ENCODE data around the gene ZFYVE28. TPM values are rescaled to one million over a fixed set of nuclear protein-coding genes. Genes with fewer than 3 reads are reported as not detected.
A peak's percentile ranks its signal among the peaks of the same experiment; 100 is the strongest.

The ZFYVE28 gene
- total RNA-seq, 1 donor from 2014 or later: 0.86 TPM

DNA sequence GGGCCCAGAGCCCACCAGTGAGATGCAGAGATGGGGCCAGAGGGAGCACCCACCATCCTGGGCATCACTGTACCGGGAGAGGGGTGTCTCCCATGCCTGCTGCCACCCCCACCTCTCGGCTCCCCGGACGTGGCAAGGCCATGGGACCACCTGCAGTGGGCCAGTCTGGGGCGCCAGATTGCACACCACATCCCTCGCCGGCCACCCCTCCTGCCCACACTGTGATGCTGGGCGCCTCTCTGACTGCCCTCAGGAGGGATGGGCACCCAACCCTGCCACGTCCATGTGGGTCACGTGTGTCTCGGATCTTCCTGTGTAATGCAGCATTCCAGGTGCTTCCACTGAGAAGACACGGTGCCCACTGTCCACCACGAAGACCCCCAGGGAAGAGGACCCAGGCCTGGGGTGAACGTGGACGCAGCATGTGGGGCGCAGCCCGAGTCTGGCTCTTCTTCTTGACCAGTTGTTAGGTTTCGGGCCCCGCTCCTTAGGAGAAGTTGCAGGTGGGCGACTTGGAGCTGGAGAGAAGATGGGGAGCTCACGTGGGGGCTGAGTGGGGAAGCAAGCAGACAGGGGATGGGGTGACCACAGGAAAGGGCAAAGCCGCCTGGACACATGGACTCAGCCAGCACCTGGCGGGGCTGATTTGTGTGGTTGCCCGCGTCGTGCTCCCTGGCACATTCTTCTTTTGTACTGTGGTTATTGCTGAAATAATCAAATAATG is 47.7 kb downstream of the ZFYVE28 start:
- peak; percentile 26 for DNase-seq (ENCODE audit: low read depth)

DNA sequence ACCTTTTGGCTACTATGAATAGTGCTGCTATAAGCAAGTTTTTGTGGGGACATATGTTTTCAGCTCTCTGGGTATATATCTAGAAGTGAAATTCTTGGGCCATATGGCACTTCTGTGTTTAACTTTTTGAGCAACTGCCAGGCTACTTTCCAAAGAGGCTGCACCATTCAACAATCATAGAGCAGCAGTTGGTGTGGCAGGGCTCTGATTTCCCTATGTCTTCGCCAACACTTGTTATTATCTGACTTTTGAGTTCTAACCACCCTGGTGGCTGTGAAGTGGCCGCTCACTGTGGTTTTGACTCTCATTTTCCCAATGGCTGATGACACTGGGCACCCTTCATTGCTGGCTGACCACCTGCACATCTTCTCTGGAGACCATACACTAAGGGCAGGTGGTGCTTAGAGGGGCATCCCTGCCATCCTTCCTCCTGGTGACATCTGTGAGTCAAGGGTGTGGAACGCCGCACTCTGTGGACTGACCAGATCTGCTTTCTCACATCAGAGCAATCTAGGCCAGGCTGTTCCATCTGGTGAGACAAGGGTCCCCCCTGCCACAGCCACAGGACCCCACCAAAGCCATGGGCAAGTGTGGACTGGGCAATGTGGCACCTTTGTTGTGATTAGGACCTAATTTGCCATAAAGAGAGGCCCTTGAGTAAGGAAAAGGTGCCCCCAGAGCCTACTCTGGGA is 49.6 kb downstream of the ZFYVE28 start:
- DNase-seq (ENCODE audit: low read depth): no peak

DNA sequence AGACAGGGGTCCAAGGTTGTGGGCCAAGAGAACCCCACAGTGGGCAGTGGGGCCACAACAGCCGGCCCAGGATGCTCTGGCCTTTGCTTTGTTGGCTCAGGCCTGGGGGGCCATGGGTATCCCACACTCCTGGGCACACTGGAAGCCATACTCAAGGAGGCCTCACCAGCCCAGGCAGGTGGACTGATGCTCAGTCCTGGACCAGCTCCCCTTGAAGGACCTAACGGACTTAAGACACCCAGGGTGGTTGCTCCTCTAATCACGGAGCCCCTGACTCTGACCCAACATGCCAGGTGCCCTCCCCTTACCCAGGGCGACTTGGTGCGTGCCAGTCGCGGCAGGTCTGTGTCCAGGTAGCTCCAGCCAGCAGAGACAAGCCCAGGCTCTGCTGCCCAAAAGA is 50.8 kb downstream of the ZFYVE28 start:
- DNase-seq (ENCODE audit: low read depth): no peak

DNA sequence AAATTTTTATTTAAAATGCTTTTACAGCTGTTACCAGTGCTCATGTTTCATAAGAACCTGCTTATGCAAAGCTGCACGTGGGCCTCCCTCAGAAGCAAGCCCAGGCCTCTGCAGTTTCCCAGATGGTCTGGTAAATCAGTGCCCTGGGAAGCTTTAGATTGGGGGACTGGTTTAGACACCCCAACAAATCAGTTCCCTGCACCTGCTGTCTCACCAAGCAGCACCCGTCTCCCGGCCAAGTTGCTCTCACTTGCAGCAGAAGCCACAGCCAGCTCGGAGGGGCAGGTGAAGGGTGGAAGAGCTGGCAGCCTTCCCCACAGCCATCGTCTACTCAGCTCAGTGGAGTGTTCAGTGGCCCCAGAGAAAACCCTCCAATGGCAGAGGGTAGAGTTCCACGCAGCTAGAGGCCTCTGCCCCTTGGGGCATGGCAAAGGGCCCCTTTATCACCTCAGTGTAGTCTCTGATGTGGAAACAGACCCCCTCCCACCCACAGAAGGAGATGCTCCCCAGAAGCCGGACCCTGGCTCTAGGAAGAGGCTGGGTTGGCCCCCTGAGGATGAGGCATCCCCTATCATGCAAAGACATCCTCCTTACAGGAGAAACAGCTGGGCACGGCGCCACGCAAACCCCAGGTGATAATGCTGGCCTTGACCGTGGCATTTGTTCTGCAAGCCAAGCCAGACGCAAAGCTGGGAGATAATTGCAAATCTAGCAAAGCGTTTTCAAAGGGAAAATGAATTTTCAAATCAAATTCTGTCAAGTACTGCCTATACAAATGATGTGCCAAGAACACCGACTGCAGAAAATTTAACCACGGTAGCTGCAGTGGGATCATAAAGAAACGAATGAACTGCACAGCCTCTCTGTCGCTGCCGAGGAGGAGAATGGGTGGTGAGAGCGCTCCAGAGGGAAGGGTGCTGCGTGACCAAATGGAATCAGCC is 51.9 kb downstream of the ZFYVE28 start:
- peak; percentile 60 for DNase-seq (ENCODE audit: low read depth)

- DNase-seq (ENCODE audit: low read depth): no peak
These were observed 52.6 kb downstream of the ZFYVE28 start for GRCh38 chr4:2365913-2366210.

- DNase-seq (ENCODE audit: low read depth): no peak
These were observed 53.2 kb downstream of the ZFYVE28 start for GRCh38 chr4:2365054-2365912.

- no peak for DNase-seq (ENCODE audit: low read depth)
These were observed 53.8 kb downstream of the ZFYVE28 start for GRCh38 chr4:2364654-2365053.

GRCh38 chr4:2363951-2364653 is 54.3 kb downstream of the ZFYVE28 start:
- no peak for DNase-seq (ENCODE audit: low read depth)

DNA sequence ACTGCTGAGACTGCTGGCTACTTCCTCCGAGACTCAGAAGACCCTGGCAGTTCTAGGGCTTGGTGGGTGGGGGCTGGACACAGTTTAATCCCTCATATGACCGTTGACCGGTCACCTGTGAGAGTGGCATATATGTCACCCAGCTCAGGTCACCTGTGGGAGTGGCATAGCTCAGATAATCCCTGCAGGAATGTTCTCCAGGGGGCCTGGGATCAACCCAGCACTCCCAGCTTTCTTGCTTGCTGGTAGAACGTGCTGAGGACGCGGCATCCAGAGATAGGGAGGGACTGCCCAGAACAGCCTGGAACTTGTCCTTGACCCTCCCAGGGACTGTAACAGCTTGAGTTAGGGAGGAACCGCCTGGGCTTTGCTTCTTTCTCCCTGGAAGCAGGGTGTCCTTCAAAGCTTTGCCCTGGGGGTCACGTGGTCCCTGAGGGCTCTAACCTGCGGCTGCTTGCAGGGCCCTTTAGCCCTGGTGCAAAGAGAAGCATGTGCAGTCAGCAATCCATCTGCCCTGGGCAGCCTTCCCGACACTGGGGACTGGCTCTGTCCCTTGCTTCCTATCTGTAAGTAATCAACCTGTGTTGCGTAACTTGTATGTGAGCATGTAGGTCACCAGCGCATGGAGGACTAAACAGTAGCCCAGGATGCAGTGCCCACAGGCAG is 55.3 kb downstream of the ZFYVE28 start:
- DNase-seq (ENCODE audit: low read depth): no peak

DNA sequence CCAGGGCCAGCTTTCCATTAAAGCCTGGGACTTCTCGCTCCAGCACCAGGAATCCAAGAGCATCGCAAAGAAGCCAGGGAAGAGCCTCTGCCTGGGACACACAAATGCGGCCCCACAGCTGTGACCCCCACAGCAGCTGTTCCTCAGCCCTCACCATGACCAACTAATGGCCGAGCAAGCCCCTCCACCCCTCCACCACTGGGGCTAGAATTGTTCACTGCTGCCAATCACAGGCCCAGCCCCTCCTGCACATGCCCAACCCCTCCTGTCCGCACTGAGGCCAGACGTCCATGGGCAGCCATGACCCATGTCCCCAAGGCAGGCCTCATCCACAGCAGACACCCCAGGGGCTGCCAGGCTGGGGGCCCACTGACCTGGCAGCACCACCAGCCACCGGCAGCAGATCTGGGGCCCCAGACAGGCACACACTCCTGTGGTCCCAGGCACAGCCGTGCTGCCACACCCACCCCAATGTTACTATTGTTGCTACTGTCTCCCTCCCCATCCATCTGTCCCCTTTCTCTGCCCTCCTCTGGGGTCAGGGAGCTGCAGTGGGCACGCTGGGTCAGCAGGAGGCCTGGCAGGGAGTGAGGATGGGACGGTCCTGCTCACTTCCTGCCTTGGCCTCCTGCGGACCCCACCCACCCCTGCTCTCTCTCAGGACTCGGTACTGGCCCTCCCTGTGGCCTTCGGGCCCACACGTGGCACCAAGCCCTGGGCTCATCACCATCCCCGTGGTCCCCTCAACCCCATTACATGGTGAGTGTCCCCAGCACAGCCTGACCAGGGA is 56.0 kb downstream of the ZFYVE28 start:
- peak; percentile 38 for DNase-seq (ENCODE audit: low read depth)

GRCh38 chr4:2361366-2362265 is 56.8 kb downstream of the ZFYVE28 start:
- no peak for DNase-seq (ENCODE audit: low read depth)

- no peak for DNase-seq (ENCODE audit: low read depth)
These were observed 58.1 kb downstream of the ZFYVE28 start for GRCh38 chr4:2360396-2360730.

GRCh38 chr4:2359591-2360395 is 58.7 kb downstream of the ZFYVE28 start:
- DNase-seq (ENCODE audit: low read depth): no peak

GRCh38 chr4:2357821-2358745 is 60.4 kb downstream of the ZFYVE28 start:
- DNase-seq (ENCODE audit: low read depth): no peak

- no peak for DNase-seq (ENCODE audit: low read depth)
These were observed 62.0 kb downstream of the ZFYVE28 start for GRCh38 chr4:2356123-2357069.

Measured in myocyte (in vitro differentiated cells).